CD4-positive, alpha-beta T cell treated with Interleukin-15 for 4 hours (primary cell): ENCODE results near the gene PCDHGA12.
A peak's percentile ranks its signal among the peaks of the same experiment; 100 is the strongest.

ENCODE experiments used
- DNase-seq: peaks from one replicate; pipeline ENCODE4 v3.0.0-alpha.2; 2020; ENCODE audit warnings: low spot score

PCDHGA12 gene

DNA sequence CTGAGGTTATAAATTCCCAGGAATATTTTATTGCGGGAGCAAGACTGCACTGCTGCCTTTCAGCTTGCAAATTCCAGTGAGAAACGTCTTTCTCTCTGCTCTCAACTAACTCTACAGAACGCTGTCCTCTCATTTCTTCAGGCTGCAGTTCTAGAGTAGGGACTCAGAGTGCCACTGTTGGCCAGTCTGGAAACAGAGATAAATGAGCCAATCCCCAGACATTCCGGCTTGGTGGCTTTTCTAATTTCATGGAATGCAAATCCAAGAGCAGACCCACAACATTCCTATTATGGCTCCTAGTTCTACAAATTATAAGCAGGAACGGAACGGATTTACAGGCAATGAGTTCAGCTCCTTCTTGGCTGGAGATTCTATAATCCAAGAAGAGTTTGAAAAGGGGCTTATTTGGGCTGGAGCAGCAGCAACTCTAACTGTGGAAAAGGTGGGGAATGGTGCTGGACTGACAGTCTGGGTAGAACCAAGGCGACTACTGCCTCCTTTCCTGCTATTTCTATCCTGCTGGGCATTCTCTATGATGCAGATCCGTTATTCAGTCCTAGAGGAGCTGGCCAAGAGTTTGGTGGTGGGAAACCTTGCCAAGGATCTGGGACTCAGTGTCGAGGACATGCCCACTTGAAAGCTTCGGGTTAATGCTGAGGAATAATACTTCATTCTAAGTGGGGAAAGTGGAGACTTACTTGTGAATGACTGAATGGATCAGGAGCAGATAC, 9.3 kb downstream of the PCDHGA12 start:
- DNase-seq: no peak

- no peak for DNase-seq
Measured at GRCh38 chr5:141440341-141440740, 10.0 kb downstream of the PCDHGA12 start.

- no peak for DNase-seq
Measured at GRCh38 chr5:141441571-141442170, 11.4 kb downstream of the PCDHGA12 start.

DNA sequence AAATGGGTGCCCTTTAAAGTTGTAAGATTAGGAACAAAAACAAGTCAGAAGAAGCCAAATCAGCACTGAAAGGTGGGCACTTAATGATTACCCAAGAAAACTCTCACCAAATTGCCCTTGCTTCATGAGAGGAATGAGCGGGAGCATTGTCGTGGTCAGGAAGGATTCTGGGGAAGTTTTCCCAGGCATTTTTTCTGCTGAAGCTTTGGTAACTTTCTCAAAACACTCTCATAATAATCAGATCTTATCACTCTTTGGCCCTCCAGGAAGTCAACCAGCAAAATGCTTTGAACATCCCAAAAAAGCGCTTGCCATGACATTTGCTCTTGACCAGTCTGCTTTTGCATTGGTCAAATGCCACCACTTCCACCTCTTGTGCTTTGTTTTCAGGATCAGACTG, 35.0 kb downstream of the PCDHGA12 start:
- DNase-seq: no peak

GRCh38 chr5:141475625-141476131, 45.4 kb downstream of the PCDHGA12 start, which contains the start of gene PCDHGC3:
Gene PCDHGC3 (plus strand): TSS chr5:141475966. CDS start chr5:141476117, 151 bp downstream.
- peak; percentile 1 for DNase-seq

GRCh38 chr5:141476132-141476911, 46.0 kb downstream of the PCDHGA12 start:
- no peak for DNase-seq

- DNase-seq: no peak
Measured at GRCh38 chr5:141477044-141477575, 46.8 kb downstream of the PCDHGA12 start.

DNA sequence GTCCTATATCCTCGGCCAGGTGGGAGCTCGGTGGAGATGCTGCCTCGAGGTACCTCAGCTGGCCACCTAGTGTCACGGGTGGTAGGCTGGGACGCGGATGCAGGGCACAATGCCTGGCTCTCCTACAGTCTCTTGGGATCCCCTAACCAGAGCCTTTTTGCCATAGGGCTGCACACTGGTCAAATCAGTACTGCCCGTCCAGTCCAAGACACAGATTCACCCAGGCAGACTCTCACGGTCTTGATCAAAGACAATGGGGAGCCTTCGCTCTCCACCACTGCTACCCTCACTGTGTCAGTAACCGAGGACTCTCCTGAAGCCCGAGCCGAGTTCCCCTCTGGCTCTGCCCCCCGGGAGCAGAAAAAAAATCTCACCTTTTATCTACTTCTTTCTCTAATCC, 47.5 kb downstream of the PCDHGA12 start:
- DNase-seq: no peak

DNA sequence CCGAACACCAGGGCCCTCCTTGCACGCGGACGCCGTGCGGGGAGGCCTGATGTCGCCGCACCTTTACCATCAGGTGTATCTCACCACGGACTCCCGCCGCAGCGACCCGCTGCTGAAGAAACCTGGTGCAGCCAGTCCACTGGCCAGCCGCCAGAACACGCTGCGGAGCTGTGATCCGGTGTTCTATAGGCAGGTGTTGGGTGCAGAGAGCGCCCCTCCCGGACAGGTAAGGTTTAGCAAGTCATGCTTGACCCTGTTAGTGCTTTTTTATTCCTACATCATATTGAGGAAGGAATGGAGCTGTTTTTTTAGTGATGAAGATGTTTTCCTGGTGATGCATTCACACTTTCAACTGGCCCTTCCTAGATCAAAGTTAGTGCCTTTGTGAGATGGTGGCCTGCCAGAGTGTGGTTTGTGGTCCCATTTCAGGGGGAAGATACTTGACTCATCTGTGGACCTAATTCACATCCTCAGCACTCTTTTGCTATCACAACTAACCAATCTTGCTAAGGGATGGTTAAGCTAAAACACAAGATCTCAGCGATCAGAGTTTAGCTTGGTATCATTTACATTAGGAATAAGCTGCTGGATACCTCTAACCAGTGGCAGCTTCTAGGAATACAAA, 48.1 kb downstream of the PCDHGA12 start:
- no peak for DNase-seq

DNA sequence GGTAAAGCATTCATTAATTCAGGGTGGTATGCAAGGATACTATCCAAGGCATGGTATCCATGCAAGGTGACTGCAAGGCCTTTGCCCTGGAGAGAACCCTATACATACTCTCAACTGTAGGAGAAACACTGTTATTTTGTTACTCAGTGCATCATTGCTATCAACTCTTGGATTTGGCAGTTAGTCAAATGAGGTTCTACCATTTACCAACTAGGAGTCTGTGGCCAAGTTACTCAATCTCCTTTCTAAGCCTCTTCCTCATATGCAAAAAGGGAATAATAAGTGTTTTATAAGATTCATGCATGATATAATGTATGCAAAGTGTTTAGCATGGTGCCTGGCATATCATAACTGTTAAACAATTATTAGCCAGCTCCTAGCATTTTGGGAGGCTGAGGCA, 49.5 kb downstream of the PCDHGA12 start:
- no peak for DNase-seq
